OCI-LY3 (cell line): ENCODE data around the gene KLHL2.

Experiments used
- H2AFZ ChIP-seq: fragments of 200-600, 300-600 bp; shearing (Covaris generic); 2 replicates; pipeline ENCODE4 v1.6.0; 2014; ENCODE audit warnings: antibody characterized with exemption, low read depth, low read length
- H3K27ac ChIP-seq: fragments of 200-600, 300-600 bp; sonication (generic); 2 replicates; pipeline ENCODE4 v1.5.1; 2014; ENCODE audit warnings: mild to moderate bottlenecking, low read length, moderate library complexity, mixed read lengths
- H3K27me3 ChIP-seq: fragments of 200-600, 300-600 bp; sonication (generic); 2 replicates; pipeline ENCODE4 v1.6.1; 2014; ENCODE audit warnings: low read depth, low read length, mixed read lengths
- H3K36me3 ChIP-seq: fragments of 200-600, 300-600 bp; sonication (generic); replicated peaks from 2 replicates; pipeline ENCODE3; 2014; ENCODE audit warnings: low read depth, low read length, mixed read lengths
- H3K4me1 ChIP-seq: fragments of 300-600, 200-600 bp; sonication (generic); 2 replicates; pipeline ENCODE4 v1.6.1; 2014; ENCODE audit warnings: low read length, mixed read lengths
- H3K4me2 ChIP-seq: fragments of 200-600, 300-600 bp; sonication (generic); 2 replicates; pipeline ENCODE4 v1.6.1; 2014; ENCODE audit warnings: low read length, mixed read lengths
- H3K4me3 ChIP-seq: fragments of 300-600, 200-600 bp; sonication (generic); 2 replicates; pipeline ENCODE4 v1.5.1; 2014; ENCODE audit warnings: antibody characterized with exemption, mild to moderate bottlenecking, low read length, moderate library complexity
- H3K79me2 ChIP-seq: fragments of 300-600, 200-600 bp; shearing (Covaris generic); 2 replicates; pipeline ENCODE4 v1.6.1; 2014; ENCODE audit warnings: mild to moderate bottlenecking, low read length, mixed read lengths
- H3K9ac ChIP-seq: fragments of 300-600, 200-600 bp; shearing (Covaris generic); 2 replicates; pipeline ENCODE4 v1.6.0; 2014; ENCODE audit warnings: mild to moderate bottlenecking, low read length, moderate library complexity
- H3K9me3 ChIP-seq: fragments of 200-600, 300-600 bp; shearing (Covaris generic); 2 replicates; pipeline ENCODE4 v1.6.1; 2014; ENCODE audit warnings: low read length, mixed read lengths; ENCODE audit not compliant: insufficient read depth
- H4K20me1 ChIP-seq: fragments of 200-600, 300-600 bp; sonication (generic); 2 replicates; pipeline ENCODE4 v1.6.1; 2016; ENCODE audit warnings: low read length, mixed read lengths; ENCODE audit not compliant: insufficient read depth
- EZH2phosphoT487 ChIP-seq: fragments of 200-600 bp; shearing (Covaris generic); IDR thresholded peaks from 2 replicates; pipeline ENCODE4 v1.6.1; 2018; ENCODE audit warnings: antibody characterized with exemption, mixed run types, low read depth
- TF ChIP-seq, protein P1 (sequence below): fragments of 200-600, 300-600 bp; sonication (generic); IDR thresholded peaks from 2 replicates; pipeline ENCODE4 v1.5.1; 2014; ENCODE audit warnings: antibody characterized with exemption, low read length, low read depth

KLHL2 gene

GRCh38 chr4:165194368-165194767 lies 13.0 kb upstream of the KLHL2 start:
- TF ChIP-seq EZH2phosphoT487 = no peak
- TF ChIP-seq, protein P1, sequence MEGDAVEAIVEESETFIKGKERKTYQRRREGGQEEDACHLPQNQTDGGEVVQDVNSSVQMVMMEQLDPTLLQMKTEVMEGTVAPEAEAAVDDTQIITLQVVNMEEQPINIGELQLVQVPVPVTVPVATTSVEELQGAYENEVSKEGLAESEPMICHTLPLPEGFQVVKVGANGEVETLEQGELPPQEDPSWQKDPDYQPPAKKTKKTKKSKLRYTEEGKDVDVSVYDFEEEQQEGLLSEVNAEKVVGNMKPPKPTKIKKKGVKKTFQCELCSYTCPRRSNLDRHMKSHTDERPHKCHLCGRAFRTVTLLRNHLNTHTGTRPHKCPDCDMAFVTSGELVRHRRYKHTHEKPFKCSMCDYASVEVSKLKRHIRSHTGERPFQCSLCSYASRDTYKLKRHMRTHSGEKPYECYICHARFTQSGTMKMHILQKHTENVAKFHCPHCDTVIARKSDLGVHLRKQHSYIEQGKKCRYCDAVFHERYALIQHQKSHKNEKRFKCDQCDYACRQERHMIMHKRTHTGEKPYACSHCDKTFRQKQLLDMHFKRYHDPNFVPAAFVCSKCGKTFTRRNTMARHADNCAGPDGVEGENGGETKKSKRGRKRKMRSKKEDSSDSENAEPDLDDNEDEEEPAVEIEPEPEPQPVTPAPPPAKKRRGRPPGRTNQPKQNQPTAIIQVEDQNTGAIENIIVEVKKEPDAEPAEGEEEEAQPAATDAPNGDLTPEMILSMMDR = no peak
- Histone ChIP-seq H3K27ac (no peak overlapping the region), H4K20me1 (no peaks in the 10 kb centered on the region), H3K36me3 (no peaks in the 10 kb centered on the region), H3K79me2 (no peaks in the 10 kb centered on the region), H2AFZ (no peak overlapping the region), H3K27me3 (no peaks in the 10 kb centered on the region), H3K9me3 (no peaks in the 10 kb centered on the region), H3K4me3 (no peak overlapping the region), H3K4me1 (no peaks in the 10 kb centered on the region), H3K9ac (no peak overlapping the region), H3K4me2 (no peak overlapping the region)

DNA sequence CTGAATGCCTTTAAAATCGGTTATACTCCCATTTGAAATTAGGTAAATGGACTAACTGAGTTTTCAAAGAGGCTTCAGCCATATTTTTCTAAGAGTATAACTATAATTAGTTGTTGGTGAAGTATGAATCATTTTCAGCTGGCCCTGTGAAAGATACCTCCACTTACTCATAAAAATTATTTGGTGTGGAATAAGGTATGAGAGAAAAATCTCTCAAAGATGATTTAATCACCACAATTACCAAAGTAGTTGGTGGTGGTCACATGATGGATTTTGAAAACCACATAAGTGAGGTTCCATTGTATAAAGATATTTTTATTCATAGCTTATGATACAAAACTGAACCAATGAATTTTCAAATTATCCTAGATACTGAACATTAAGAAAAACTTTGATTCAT lies 9.0 kb upstream of the KLHL2 start:
- Histone ChIP-seq H4K20me1 (no peaks in the 10 kb centered on the region), H3K9ac (no peak overlapping the region), H3K4me1 (no peaks in the 10 kb centered on the region), H3K27me3 (no peaks in the 10 kb centered on the region), H3K36me3 (no peaks in the 10 kb centered on the region), H3K27ac (no peak overlapping the region), H3K4me2 (no peak overlapping the region), H2AFZ (no peak overlapping the region), H3K9me3 (no peaks in the 10 kb centered on the region), H3K4me3 (no peak overlapping the region), H3K79me2 (no peaks in the 10 kb centered on the region)
- no peak for TF ChIP-seq EZH2phosphoT487
- TF ChIP-seq, protein P1 = no peak

- no peak overlapping the region for H3K4me2 ChIP-seq
- H3K9ac ChIP-seq = no peak overlapping the region
- H3K9me3 ChIP-seq = no peaks in the 10 kb centered on the region
- H3K4me1 ChIP-seq = no peaks in the 10 kb centered on the region
- H3K4me3 ChIP-seq = no peak overlapping the region
- H3K79me2 ChIP-seq = no peaks in the 10 kb centered on the region
- no peak overlapping the region for H3K27ac ChIP-seq
- H3K27me3 ChIP-seq = no peaks in the 10 kb centered on the region
- no peaks in the 10 kb centered on the region for H4K20me1 ChIP-seq
- no peak overlapping the region for H2AFZ ChIP-seq
- no peak for TF ChIP-seq EZH2phosphoT487
- TF ChIP-seq, protein P1 = no peak
- no peaks in the 10 kb centered on the region for H3K36me3 ChIP-seq
These were observed 8.1 kb upstream of the KLHL2 start for GRCh38 chr4:165199286-165199685.

- TF ChIP-seq, protein P1 = no peak
- no peak for TF ChIP-seq EZH2phosphoT487
- Histone ChIP-seq H3K27me3 (no peaks in the 10 kb centered on the region), H3K4me2 (no peak overlapping the region), H3K9ac (no peak overlapping the region), H3K36me3 (no peaks in the 10 kb centered on the region), H3K4me3 (no peak overlapping the region), H4K20me1 (no peaks in the 10 kb centered on the region), H3K27ac (no peak overlapping the region), H3K79me2 (no peaks in the 10 kb centered on the region), H3K9me3 (no peaks in the 10 kb centered on the region), H2AFZ (no peak overlapping the region), H3K4me1 (peaks cover 2% of the 10 kb centered on the region; the same call in 1 of the 2 replicates)
These were observed 7.6 kb upstream of the KLHL2 start for GRCh38 chr4:165199722-165200121.
